HL-60/S4 treated with retinoic acid at 250 ng/mL for 4 days and 3 days (cell line): Measurements from ENCODE around the gene CAMK2D.

Experiments used
- in situ Hi-C: fragments of 300-500 bp; cut with MboI; formaldehyde crosslinking; loops from 2 replicates; pipeline ENCODE4 v1.7.0; 2022; ENCODE audit warnings: low sequenced_read_pairs

Gene CAMK2D

GRCh38 chr4:113495790-113496189 is 265.7 kb downstream of the CAMK2D start:
- in situ Hi-C loops: no loop called here

- in situ Hi-C loops: no loop called here
Measured at GRCh38 chr4:113483131-113483530, 278.4 kb downstream of the CAMK2D start.

- in situ Hi-C loops: no loop called here
Measured at GRCh38 chr4:113482325-113482724, 279.2 kb downstream of the CAMK2D start.

DNA sequence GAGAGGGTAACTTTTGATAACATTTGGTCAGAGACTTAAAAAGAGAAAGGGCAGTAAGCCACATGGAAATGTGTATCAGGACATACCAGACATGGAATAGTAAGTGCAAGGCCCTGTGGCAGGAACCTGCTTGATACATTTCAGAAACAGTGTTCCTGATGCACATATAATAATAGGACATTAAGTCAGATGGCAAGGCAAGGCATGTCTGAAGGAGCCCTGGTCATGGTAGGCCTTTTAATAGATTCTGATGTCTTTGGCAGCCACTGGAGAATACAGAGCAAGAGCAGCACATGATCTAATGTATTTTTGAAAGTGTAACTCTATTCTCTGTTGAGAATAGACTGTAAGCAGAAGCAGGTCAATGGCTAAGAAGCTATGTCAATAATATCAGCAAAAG is 279.7 kb downstream of the CAMK2D start:
- in situ Hi-C loops: no loop called here

GRCh38 chr4:113480109-113480508 is 281.4 kb downstream of the CAMK2D start:
- in situ Hi-C loops: no loop called here

GRCh38 chr4:113478032-113478431 is 283.5 kb downstream of the CAMK2D start:
- in situ Hi-C loops: no loop called here

DNA sequence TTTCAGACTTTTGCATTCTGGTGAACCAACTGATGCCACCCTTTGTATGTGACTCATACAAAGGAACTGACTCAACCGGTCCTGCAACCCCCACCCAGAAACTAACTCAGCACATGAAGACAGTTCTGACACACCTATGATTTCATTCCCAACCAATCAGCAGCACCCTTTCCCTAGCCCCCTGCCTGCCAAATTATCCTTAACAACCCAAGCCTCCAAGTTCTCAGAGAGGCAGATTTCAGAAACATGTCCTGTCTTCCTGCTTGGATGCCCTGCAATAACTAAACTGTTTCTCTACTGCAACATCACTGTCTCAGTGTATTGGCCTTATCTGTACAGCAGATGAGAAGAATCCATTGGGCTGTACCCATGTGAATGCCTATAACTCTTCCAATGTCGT is 284.7 kb downstream of the CAMK2D start:
- in situ Hi-C loops: no loop called here

DNA sequence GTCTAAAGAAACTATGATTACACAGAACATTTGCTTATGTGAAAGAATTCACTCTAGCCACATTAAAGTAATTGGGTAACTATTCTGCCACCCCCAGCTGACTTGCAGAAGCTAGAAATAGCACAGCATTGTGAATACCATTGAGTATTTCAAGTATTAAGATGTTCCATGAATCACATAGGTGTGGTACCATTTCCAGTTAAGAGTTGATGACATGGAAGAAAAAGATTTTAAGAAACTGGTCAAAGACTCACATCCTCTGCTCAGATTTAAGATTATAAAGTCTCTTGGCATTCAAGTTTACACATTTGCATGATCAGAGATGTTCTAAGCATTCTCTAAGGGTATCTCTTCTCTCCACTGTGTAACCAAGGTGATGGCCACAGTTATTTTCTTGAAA is 287.5 kb downstream of the CAMK2D start:
- in situ Hi-C loops: no loop called here

- in situ Hi-C loops: no loop called here
Measured at GRCh38 chr4:113472864-113473263, 288.7 kb downstream of the CAMK2D start.

DNA sequence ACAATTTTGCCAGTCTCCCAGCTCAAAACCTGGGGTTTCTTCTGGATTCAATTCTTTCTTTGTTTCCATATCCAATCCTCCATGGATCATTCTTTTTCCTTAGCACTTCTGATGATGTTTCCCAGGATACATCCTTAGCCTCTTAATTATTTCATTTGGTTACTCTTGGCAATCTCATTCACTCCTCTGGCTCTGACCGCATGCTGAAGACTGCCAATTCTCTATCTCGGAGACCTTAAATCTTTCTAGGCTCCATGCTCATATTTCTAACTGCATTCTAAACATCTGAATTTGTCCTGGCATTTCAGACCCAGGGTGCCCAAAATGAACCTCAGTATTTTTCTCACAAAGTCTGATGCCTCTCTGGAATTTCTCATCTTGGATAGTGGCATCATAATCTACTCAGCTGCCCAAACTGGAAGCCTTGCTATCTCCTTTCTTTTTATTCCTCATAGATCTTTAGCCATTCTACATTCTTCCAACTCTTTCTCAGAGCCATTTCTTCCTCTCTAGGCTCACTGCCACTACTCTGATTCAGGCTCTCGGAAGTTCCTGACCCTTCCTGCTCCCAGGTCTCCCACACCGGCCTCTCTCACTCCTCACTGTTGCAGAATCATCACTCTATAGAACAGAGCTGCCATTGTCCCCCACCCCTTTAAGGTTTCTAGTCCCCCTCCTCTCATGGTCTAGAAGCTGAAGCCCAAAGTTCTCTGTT is 290.2 kb downstream of the CAMK2D start:
- in situ Hi-C loops: no loop called here

GRCh38 chr4:113469926-113470325 is 291.6 kb downstream of the CAMK2D start:
- in situ Hi-C loops: no loop called here

DNA sequence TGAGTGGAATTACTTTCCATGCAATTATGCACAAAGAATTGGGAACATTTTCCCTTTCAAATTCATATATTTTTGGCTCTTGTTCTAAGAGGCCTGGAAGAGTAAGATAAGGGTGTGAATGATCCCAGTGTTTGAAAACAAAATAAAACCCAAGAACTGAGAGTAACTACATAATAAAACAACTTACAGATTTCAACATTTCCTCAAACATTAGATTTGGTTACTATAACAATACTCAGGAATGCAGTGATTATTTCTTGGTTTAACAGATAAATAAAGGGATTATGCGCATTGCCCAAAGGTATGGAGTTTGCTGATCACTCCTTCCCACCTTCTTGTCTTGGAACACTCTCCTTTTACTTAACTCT is 292.5 kb downstream of the CAMK2D start:
- in situ Hi-C loops: no loop called here

DNA sequence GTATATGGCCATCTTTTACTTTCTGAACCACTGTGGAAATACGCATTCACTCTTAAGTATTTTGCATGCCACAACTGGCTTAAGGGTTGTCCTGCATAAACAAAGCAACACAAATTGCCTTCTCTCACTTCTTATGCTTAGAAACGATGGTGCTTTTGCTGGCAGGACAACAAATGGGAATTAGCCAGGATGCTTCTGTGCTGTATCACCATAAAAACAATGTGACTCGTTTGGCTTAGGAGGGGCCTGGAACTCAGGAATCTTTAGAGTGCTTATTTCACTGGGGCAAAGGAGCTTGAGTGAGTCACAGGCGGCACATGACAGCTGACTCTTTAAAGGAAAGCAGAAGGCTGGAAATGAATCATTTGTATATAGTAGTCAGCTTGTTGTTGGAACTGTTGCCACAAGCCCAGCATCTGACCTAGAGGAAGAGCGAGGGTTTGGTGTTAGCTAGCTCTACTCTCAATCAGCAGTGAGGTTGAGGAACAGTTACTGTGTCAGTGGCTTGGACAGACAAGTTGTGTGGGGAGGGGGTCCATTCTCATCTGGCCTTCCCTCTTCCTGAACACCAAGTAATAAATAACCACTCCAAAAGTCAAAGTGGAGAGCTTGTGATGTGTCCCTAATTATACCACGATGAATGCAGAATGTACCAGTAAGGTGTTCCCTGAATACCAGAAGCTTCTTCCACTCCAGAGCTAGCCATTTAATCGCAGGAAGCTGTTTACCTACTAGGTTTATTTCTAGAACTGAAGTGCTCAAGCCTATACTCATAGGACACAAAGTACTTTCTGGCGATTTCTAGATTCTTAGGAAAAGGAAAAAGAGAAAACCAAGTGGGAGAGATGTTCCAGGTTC is 293.1 kb downstream of the CAMK2D start:
- in situ Hi-C loops: no loop called here

GRCh38 chr4:113467581-113467980 is 294.0 kb downstream of the CAMK2D start:
- in situ Hi-C loops: no loop called here

DNA sequence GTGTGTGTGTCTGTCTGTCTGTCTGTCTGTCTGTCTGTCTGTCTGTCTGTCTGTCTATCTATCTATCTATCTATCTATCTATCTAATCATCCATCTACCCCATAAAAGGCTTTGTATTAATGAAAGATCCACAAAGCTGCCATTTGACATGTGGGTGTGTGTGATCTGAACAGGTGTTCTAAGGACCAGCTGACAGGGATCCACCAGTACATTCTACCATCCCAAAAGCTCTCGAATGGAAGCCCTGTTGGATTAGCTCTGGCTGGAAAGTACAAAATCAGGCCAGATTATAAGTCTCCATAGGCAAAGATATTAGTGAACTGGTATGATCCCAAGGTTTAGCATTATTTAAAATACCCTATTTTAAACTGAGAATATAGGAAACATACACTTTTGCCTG is 299.3 kb downstream of the CAMK2D start:
- in situ Hi-C loops: no loop called here

GRCh38 chr4:113461281-113461680 is 300.3 kb downstream of the CAMK2D start:
- in situ Hi-C loops: no loop called here

DNA sequence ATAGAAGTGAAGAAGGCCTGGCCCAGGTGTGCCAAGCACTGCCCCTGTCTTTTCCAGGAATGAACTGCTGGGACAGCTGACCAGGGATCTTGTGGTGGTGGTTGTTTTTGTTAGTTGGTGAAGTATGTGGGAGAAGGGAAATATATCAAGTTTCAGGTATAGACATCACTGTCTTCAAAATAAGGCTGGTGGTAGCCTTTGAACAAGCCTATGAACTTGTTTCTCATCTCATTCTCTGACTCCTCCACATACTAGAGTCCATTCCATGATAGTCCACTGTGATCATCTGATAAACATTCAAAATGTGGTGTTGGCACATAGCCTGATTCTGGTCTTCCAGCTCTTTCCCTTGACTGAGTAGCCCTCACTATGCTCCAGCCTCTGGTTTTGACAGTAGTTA is 303.7 kb downstream of the CAMK2D start:
- in situ Hi-C loops: no loop called here

GRCh38 chr4:113457121-113457520 is 304.4 kb downstream of the CAMK2D start:
- in situ Hi-C loops: no loop called here

DNA sequence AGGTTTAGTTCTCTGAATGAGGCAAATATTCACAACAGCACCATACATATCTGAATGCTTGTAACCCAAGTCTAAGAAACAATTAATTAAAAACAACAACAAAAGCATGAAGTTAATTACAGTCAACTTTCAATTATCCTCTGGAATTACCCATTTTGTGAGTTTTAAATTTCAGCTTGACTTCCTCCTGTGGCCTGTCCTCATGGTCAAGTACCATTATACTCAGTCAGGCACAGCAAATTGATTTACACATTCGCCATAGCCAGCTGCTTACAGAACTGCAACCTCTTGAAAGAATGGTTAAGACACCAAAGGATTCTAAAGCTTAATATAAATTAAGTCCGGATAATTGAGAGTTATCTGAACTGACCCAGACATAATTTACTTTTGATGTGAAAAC is 306.5 kb downstream of the CAMK2D start:
- in situ Hi-C loops: no loop called here

GRCh38 chr4:113452868-113453620 is 308.5 kb downstream of the CAMK2D start:
- in situ Hi-C loops: no loop called here

DNA sequence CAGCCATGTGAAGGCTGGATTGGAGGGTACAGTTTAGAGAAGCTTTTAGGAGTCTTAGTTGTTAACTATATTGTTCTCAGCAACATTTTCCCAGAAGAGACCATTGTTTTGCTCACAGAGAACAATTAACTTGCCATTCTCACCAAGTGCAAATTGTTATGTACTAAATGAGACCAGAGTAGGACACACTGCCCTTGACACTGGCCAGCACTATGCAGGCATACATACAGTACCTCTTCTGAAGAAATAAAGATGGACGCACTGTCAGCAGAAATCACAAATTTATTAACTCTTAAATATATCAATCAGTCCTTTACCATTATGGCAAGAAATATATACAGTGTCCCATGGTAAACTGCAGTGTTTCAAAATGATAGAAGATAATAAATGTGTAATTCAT is 309.4 kb downstream of the CAMK2D start:
- in situ Hi-C loops: no loop called here
